ENCODE measurements around the gene ZSWIM1. TPM values are rescaled to one million over a fixed set of nuclear protein-coding genes. Genes with fewer than 3 reads are reported as not detected.
A peak's percentile ranks its signal among the peaks of the same experiment; 100 is the strongest.

The ZSWIM1 gene
- total RNA-seq, 1 experiment from 2014 or later: 19.0 TPM

- H3K79me2 ChIP-seq (ENCODE audit: low read length): no peaks in the 10 kb centered on the region
- peak overlapping the region; percentile 95 for H3K27ac ChIP-seq (ENCODE audit: low read length)
- H3K36me3 ChIP-seq (ENCODE audit: insufficient read depth, low read length): no peaks in the 10 kb centered on the region
- H3K9me2 ChIP-seq (replicated peaks; ENCODE audit: insufficient read depth, low read length): no peaks in the 10 kb centered on the region
- no peaks in the 10 kb centered on the region for H3K9me3 ChIP-seq (ENCODE audit: low read length)
- H4K20me1 ChIP-seq (ENCODE audit: insufficient read depth, low read depth, low read length): no peaks in the 10 kb centered on the region
- peak overlapping the region; percentile 6; the same call in 1 of the 2 replicates for H3K9ac ChIP-seq (ENCODE audit: low read length)
- peaks cover 58% of the 10 kb centered on the region for H3K4me1 ChIP-seq (ENCODE audit: low read length)
- no peaks in the 10 kb centered on the region for H3K27me3 ChIP-seq (ENCODE audit: low read length)
- DNase-seq: no peak
- no peak overlapping the region for H3K4me3 ChIP-seq (ENCODE audit: low read length)
- no peak overlapping the region for H3K4me2 ChIP-seq (ENCODE audit: low read depth, low read length, poor library complexity, severe bottlenecking)
- no peak overlapping the region for H2AFZ ChIP-seq (ENCODE audit: low read length)
These were observed 23.8 kb downstream of the ZSWIM1 start for GRCh38 chr20:45904583-45905504.

- no peak for DNase-seq
- Histone ChIP-seq H3K9ac (ENCODE audit: low read length) (no peak overlapping the region), H3K27ac (ENCODE audit: low read length) (peak overlapping the region; percentile 95), H2AFZ (ENCODE audit: low read length) (no peak overlapping the region), H3K27me3 (ENCODE audit: low read length) (no peaks in the 10 kb centered on the region), H3K9me2 (replicated peaks; ENCODE audit: insufficient read depth, low read length) (no peaks in the 10 kb centered on the region), H3K4me1 (ENCODE audit: low read length) (peaks cover 63% of the 10 kb centered on the region), H3K4me2 (ENCODE audit: low read depth, low read length, poor library complexity, severe bottlenecking) (no peak overlapping the region), H3K4me3 (ENCODE audit: low read length) (no peak overlapping the region), H4K20me1 (ENCODE audit: insufficient read depth, low read depth, low read length) (no peaks in the 10 kb centered on the region), H3K79me2 (ENCODE audit: low read length) (no peaks in the 10 kb centered on the region), H3K36me3 (ENCODE audit: insufficient read depth, low read length) (no peaks in the 10 kb centered on the region), H3K9me3 (ENCODE audit: low read length) (no peaks in the 10 kb centered on the region)
These were observed 24.6 kb downstream of the ZSWIM1 start for GRCh38 chr20:45905505-45906079.

GRCh38 chr20:45907219-45907948, 26.4 kb downstream of the ZSWIM1 start:
- DNase-seq: no peak
- Histone ChIP-seq H3K9me2 (replicated peaks; ENCODE audit: insufficient read depth, low read length) (no peaks in the 10 kb centered on the region), H3K79me2 (ENCODE audit: low read length) (no peaks in the 10 kb centered on the region), H3K9me3 (ENCODE audit: low read length) (no peaks in the 10 kb centered on the region), H3K27ac (ENCODE audit: low read length) (no peak overlapping the region), H3K36me3 (ENCODE audit: insufficient read depth, low read length) (no peaks in the 10 kb centered on the region), H3K4me1 (ENCODE audit: low read length) (peaks cover 61% of the 10 kb centered on the region), H3K27me3 (ENCODE audit: low read length) (no peaks in the 10 kb centered on the region), H3K4me2 (ENCODE audit: low read depth, low read length, poor library complexity, severe bottlenecking) (no peak overlapping the region), H3K4me3 (ENCODE audit: low read length) (no peak overlapping the region), H2AFZ (ENCODE audit: low read length) (no peak overlapping the region), H3K9ac (ENCODE audit: low read length) (no peak overlapping the region), H4K20me1 (ENCODE audit: insufficient read depth, low read depth, low read length) (no peaks in the 10 kb centered on the region)

- Histone ChIP-seq H3K27me3 (ENCODE audit: low read length) (no peaks in the 10 kb centered on the region), H3K9me2 (replicated peaks; ENCODE audit: insufficient read depth, low read length) (no peaks in the 10 kb centered on the region), H3K4me3 (ENCODE audit: low read length) (no peak overlapping the region), H3K4me1 (ENCODE audit: low read length) (peaks cover 60% of the 10 kb centered on the region), H3K79me2 (ENCODE audit: low read length) (no peaks in the 10 kb centered on the region), H3K9ac (ENCODE audit: low read length) (no peak overlapping the region), H3K36me3 (ENCODE audit: insufficient read depth, low read length) (no peaks in the 10 kb centered on the region), H4K20me1 (ENCODE audit: insufficient read depth, low read depth, low read length) (no peaks in the 10 kb centered on the region), H3K4me2 (ENCODE audit: low read depth, low read length, poor library complexity, severe bottlenecking) (no peak overlapping the region), H2AFZ (ENCODE audit: low read length) (no peak overlapping the region), H3K9me3 (ENCODE audit: low read length) (no peaks in the 10 kb centered on the region), H3K27ac (ENCODE audit: low read length) (no peak overlapping the region)
- no peak for DNase-seq
These were observed 27.1 kb downstream of the ZSWIM1 start for GRCh38 chr20:45908084-45908483.

GRCh38 chr20:45909336-45909808, 28.3 kb downstream of the ZSWIM1 start:
- peaks cover 50% of the 10 kb centered on the region for H3K4me1 ChIP-seq (ENCODE audit: low read length)
- no peak overlapping the region for H3K27ac ChIP-seq (ENCODE audit: low read length)
- no peaks in the 10 kb centered on the region for H3K9me2 ChIP-seq (replicated peaks; ENCODE audit: insufficient read depth, low read length)
- H2AFZ ChIP-seq (ENCODE audit: low read length): no peak overlapping the region
- no peaks in the 10 kb centered on the region for H3K9me3 ChIP-seq (ENCODE audit: low read length)
- H3K79me2 ChIP-seq (ENCODE audit: low read length): no peaks in the 10 kb centered on the region
- H3K9ac ChIP-seq (ENCODE audit: low read length): no peak overlapping the region
- H3K27me3 ChIP-seq (ENCODE audit: low read length): no peaks in the 10 kb centered on the region
- H3K36me3 ChIP-seq (ENCODE audit: insufficient read depth, low read length): no peaks in the 10 kb centered on the region
- peak overlapping the region; percentile 58; the same call in 1 of the 2 replicates for H3K4me3 ChIP-seq (ENCODE audit: low read length)
- H4K20me1 ChIP-seq (ENCODE audit: insufficient read depth, low read depth, low read length): no peaks in the 10 kb centered on the region
- H3K4me2 ChIP-seq (ENCODE audit: low read depth, low read length, poor library complexity, severe bottlenecking): peak overlapping the region; percentile 59
- DNase-seq: no peak

GRCh38 chr20:45909817-45910669, 29.0 kb downstream of the ZSWIM1 start:
- no peaks in the 10 kb centered on the region for H3K36me3 ChIP-seq (ENCODE audit: insufficient read depth, low read length)
- no peaks in the 10 kb centered on the region for H3K79me2 ChIP-seq (ENCODE audit: low read length)
- peak overlapping the region; percentile 48 for H3K9ac ChIP-seq (ENCODE audit: low read length)
- no peak for DNase-seq
- H2AFZ ChIP-seq (ENCODE audit: low read length): peak overlapping the region; percentile 53; the same call in 1 of the 2 replicates
- H3K4me3 ChIP-seq (ENCODE audit: low read length): peak overlapping the region; percentile 58; the same call in 1 of the 2 replicates
- no peaks in the 10 kb centered on the region for H4K20me1 ChIP-seq (ENCODE audit: insufficient read depth, low read depth, low read length)
- H3K4me2 ChIP-seq (ENCODE audit: low read depth, low read length, poor library complexity, severe bottlenecking): peak overlapping the region; percentile 59
- no peak overlapping the region for H3K27ac ChIP-seq (ENCODE audit: low read length)
- no peaks in the 10 kb centered on the region for H3K9me3 ChIP-seq (ENCODE audit: low read length)
- no peaks in the 10 kb centered on the region for H3K27me3 ChIP-seq (ENCODE audit: low read length)
- H3K9me2 ChIP-seq (replicated peaks; ENCODE audit: insufficient read depth, low read length): no peaks in the 10 kb centered on the region
- peaks cover 46% of the 10 kb centered on the region for H3K4me1 ChIP-seq (ENCODE audit: low read length)

GRCh38 chr20:45910670-45911485, 29.9 kb downstream of the ZSWIM1 start:
- no peaks in the 10 kb centered on the region for H3K27me3 ChIP-seq (ENCODE audit: low read length)
- H3K4me3 ChIP-seq (ENCODE audit: low read length): peak overlapping the region; percentile 58; the same call in 1 of the 2 replicates
- DNase-seq: peak; percentile 100
- no peak overlapping the region for H3K27ac ChIP-seq (ENCODE audit: low read length)
- H3K4me2 ChIP-seq (ENCODE audit: low read depth, low read length, poor library complexity, severe bottlenecking): peak overlapping the region; percentile 59
- H2AFZ ChIP-seq (ENCODE audit: low read length): peak overlapping the region; percentile 53; the same call in 1 of the 2 replicates
- H3K4me1 ChIP-seq (ENCODE audit: low read length): peaks cover 38% of the 10 kb centered on the region
- no peaks in the 10 kb centered on the region for H3K9me2 ChIP-seq (replicated peaks; ENCODE audit: insufficient read depth, low read length)
- H3K79me2 ChIP-seq (ENCODE audit: low read length): no peaks in the 10 kb centered on the region
- no peaks in the 10 kb centered on the region for H3K9me3 ChIP-seq (ENCODE audit: low read length)
- H3K36me3 ChIP-seq (ENCODE audit: insufficient read depth, low read length): no peaks in the 10 kb centered on the region
- H3K9ac ChIP-seq (ENCODE audit: low read length): peak overlapping the region; percentile 48
- no peaks in the 10 kb centered on the region for H4K20me1 ChIP-seq (ENCODE audit: insufficient read depth, low read depth, low read length)
